IMR-90 (cell line): ENCODE data around the gene CDK5. TPM values are rescaled to one million over a fixed set of nuclear protein-coding genes. Genes with fewer than 3 reads are reported as not detected.

Source experiments
- ATAC-seq: fragments of 200-7000 bp; cut with Tn5 transposase; 2 replicates; pipeline ENCODE4 v1.9.1; 2020; ENCODE audit warnings: low read depth, mild to moderate bottlenecking, moderate library complexity
- BruUV-seq: library from RNA; stranded (reverse); fragments of 400-500 nt; replicated peaks from 2 replicates; lab custom pipeline; 2021; lab: Mats Ljungman, UMichigan
- CTCF ChIA-PET: fragments of 300-600 bp; formaldehyde crosslinking; extraction: SDS; loops from one replicate; lab custom pipeline; 2021; ENCODE audit warnings: antibody characterized with exemption; lab: Yijun Ruan, JAX
- POLR2A ChIA-PET: fragments of 300-600 bp; sonication (Branson Sonifier 250); formaldehyde crosslinking; loops from one replicate; lab custom pipeline; 2022; ENCODE audit warnings: antibody characterized with exemption; ENCODE audit not compliant: unreplicated experiment; lab: Charles Lee
- DNase-seq: peaks from one replicate; pipeline ENCODE4 v3.0.0; 2013
- H2AFZ ChIP-seq: replicated peaks from 2 replicates; pipeline ENCODE3; 2013; ENCODE audit warnings: low read length, mild to moderate bottlenecking; ENCODE audit not compliant: poor library complexity
- H2AK5ac ChIP-seq: 2 replicates; pipeline ENCODE4 v1.6.1; 2013; ENCODE audit warnings: low read depth, low read length, inconsistent platforms
- H2AK9ac ChIP-seq: replicated peaks from 2 replicates; pipeline ENCODE3; 2013; ENCODE audit warnings: mild to moderate bottlenecking, low read depth, low read length, moderate library complexity; ENCODE audit not compliant: poor library complexity
- H2BK120ac ChIP-seq: 2 replicates; pipeline ENCODE4 v1.6.1; 2013; ENCODE audit warnings: low read depth, low read length, inconsistent platforms
- H2BK15ac ChIP-seq: 3 replicates; pipeline ENCODE4 v1.6.1; 2013; ENCODE audit warnings: low read depth, low read length, inconsistent platforms
- H2BK20ac ChIP-seq: 2 replicates; pipeline ENCODE4 v1.6.1; 2013; ENCODE audit warnings: low read depth, mild to moderate bottlenecking, inconsistent platforms, low read length, moderate library complexity
- H2BK5ac ChIP-seq: 2 replicates; pipeline ENCODE4 v1.6.1; 2013; ENCODE audit warnings: mild to moderate bottlenecking, low read depth, low read length, inconsistent platforms; ENCODE audit not compliant: poor library complexity, severe bottlenecking
- H3K14ac ChIP-seq: replicated peaks from 2 replicates; pipeline ENCODE4 v1.6.1; 2013; ENCODE audit warnings: low read depth, low read length, inconsistent platforms
- H3K18ac ChIP-seq: 2 replicates; pipeline ENCODE4 v1.6.1; 2013; ENCODE audit warnings: low read depth, low read length, control low read depth
- H3K23ac ChIP-seq: 2 replicates; pipeline ENCODE4 v1.6.1; 2013; ENCODE audit warnings: low read depth, low read length, inconsistent platforms
- H3K27ac ChIP-seq: 2 replicates; pipeline ENCODE4 v1.5.1; 2013; ENCODE audit warnings: mild to moderate bottlenecking, control low read depth, low read length; ENCODE audit not compliant: insufficient read depth
- H3K27me3 ChIP-seq: 2 replicates; pipeline ENCODE4 v1.6.1; 2013; ENCODE audit warnings: low read length; ENCODE audit not compliant: control insufficient read depth, insufficient read depth
- H3K36me3 ChIP-seq: 2 replicates; pipeline ENCODE4 v1.6.1; 2013; ENCODE audit warnings: low read length, mixed read lengths; ENCODE audit not compliant: control insufficient read depth, insufficient read depth
- H3K4ac ChIP-seq: 2 replicates; pipeline ENCODE4 v1.6.1; 2013; ENCODE audit warnings: low read depth, low read length, inconsistent platforms
- H3K4me1 ChIP-seq: 2 replicates; pipeline ENCODE4 v1.6.1; 2013; ENCODE audit warnings: low read length, mixed read lengths; ENCODE audit not compliant: control insufficient read depth, insufficient read depth
- H3K4me2 ChIP-seq: 2 replicates; pipeline ENCODE4 v1.6.1; 2013; ENCODE audit warnings: low read depth, mild to moderate bottlenecking, control low read depth, low read length, moderate library complexity
- H3K4me3 ChIP-seq: 2 replicates; pipeline ENCODE4 v1.5.1; 2013; ENCODE audit warnings: low read depth, mild to moderate bottlenecking, control low read depth, low read length, moderate library complexity; ENCODE audit not compliant: insufficient read depth
- H3K56ac ChIP-seq: 2 replicates; pipeline ENCODE4 v1.6.1; 2013; ENCODE audit warnings: low read length, inconsistent platforms; ENCODE audit not compliant: insufficient read depth; ENCODE audit errors: extremely low read depth
- H3K79me1 ChIP-seq, 2 experiments: 2 replicates each; pipeline ENCODE4 v1.6.1; 2013; ENCODE audit warnings: low read length in 2 of 2, inconsistent platforms in 1 of 2, low read depth in 1 of 2
- H3K9ac ChIP-seq: 2 replicates; pipeline ENCODE4 v1.6.1; 2013; ENCODE audit warnings: low read depth, low read length, control low read depth
- H3K9me1 ChIP-seq: 2 replicates; pipeline ENCODE4 v1.6.1; 2013; ENCODE audit warnings: low read length, inconsistent platforms; ENCODE audit not compliant: insufficient read depth
- H3K9me3 ChIP-seq: 2 replicates; pipeline ENCODE4 v1.6.1; 2013; ENCODE audit warnings: low read length; ENCODE audit not compliant: control insufficient read depth, insufficient read depth
- H4K20me1 ChIP-seq: 2 replicates; pipeline ENCODE4 v1.6.1; 2013; ENCODE audit warnings: low read length, inconsistent platforms; ENCODE audit not compliant: insufficient read depth
- H4K5ac ChIP-seq: 2 replicates; pipeline ENCODE4 v1.6.1; 2013; ENCODE audit warnings: mild to moderate bottlenecking, low read depth, low read length, control low read depth
- H4K8ac ChIP-seq, 2 experiments: 2 replicates each; pipeline ENCODE4 v1.6.1; 2013; ENCODE audit warnings: low read depth in 2 of 2, low read length in 2 of 2, control low read depth in 1 of 2, inconsistent platforms in 1 of 2
- H4K91ac ChIP-seq: 2 replicates; pipeline ENCODE4 v1.6.1; 2013; ENCODE audit warnings: low read depth, low read length, inconsistent platforms; ENCODE audit not compliant: insufficient read depth
- CEBPB ChIP-seq: IDR thresholded peaks from 2 replicates; pipeline ENCODE4 v1.6.1; 2012; ENCODE audit warnings: low read depth, low read length, improper control_type of control experiment
- MXI1 ChIP-seq: IDR thresholded peaks from 2 replicates; pipeline ENCODE4 v1.6.1; 2012; ENCODE audit warnings: low read depth, mild to moderate bottlenecking, low read length, moderate library complexity, borderline replicate concordance
- RFX5 ChIP-seq: IDR thresholded peaks from 2 replicates; pipeline ENCODE4 v1.8.0; 2012; ENCODE audit warnings: low read depth, mild to moderate bottlenecking, low read length, moderate library complexity
- WGBS, 2 experiments: methylation state at CpG; one replicate each; pipeline versions ENCODE4 v1.1.5 to v1.1.7; 2013; ENCODE audit warnings: missing lambda C conversion rate in 2 of 2; ENCODE audit not compliant: insufficient read length in 1 of 2; ENCODE audit errors: extremely low coverage in 2 of 2; 5-methylcytosine and 5-hydroxymethylcytosine counted together
- dilution Hi-C: fragments of 300-500 bp; cut with HindIII; formaldehyde crosslinking; loops from one replicate; pipeline ENCODE4 v1.14.3; 2018; ENCODE audit warnings: low sequenced_read_pairs; ENCODE audit not compliant: unreplicated experiment
- in situ Hi-C: fragments of 300-500 bp; cut with MboI; formaldehyde crosslinking; loops from 3 replicates; pipeline ENCODE4 v1.14.3; 2019; ENCODE audit warnings: low sequenced_read_pairs, inconsistent platforms, mixed read lengths
- intact Hi-C: fragments of 100-400 bp; cut with micrococcal nuclease; formaldehyde crosslinking; loops from 2 replicates; pipeline ENCODE4 v1.10.0; 2022
- polyA plus RNA-seq, 3 experiments: library from polyadenylated mRNA; depleted of rRNA; stranded (reverse); fragments of >200 nt; gene quantifications; 2 replicates each; pipeline ENCODE4 v1.2.3, GENCODE V29; 2012; ENCODE audit warnings: low replicate concordance in 1 of 3
- total RNA-seq: library from RNA; depleted of rRNA; stranded (reverse); fragments of >200 nt; gene quantifications from 2 replicates; pipeline ENCODE4 v1.2.3, GENCODE V29; 2012
- TF ChIP-seq, protein P1 (sequence below): fragments of 150-350 bp; IDR thresholded peaks from 2 replicates; pipeline ENCODE4 v1.6.1; 2017; ENCODE audit warnings: mild to moderate bottlenecking, antibody characterized with exemption, low read length, low read depth

The CDK5 gene
- total and polyA plus RNA-seq, 2 of the 4 experiments (the other 2 are of a cell fraction), result 22.4 to 34.8 TPM

DNA sequence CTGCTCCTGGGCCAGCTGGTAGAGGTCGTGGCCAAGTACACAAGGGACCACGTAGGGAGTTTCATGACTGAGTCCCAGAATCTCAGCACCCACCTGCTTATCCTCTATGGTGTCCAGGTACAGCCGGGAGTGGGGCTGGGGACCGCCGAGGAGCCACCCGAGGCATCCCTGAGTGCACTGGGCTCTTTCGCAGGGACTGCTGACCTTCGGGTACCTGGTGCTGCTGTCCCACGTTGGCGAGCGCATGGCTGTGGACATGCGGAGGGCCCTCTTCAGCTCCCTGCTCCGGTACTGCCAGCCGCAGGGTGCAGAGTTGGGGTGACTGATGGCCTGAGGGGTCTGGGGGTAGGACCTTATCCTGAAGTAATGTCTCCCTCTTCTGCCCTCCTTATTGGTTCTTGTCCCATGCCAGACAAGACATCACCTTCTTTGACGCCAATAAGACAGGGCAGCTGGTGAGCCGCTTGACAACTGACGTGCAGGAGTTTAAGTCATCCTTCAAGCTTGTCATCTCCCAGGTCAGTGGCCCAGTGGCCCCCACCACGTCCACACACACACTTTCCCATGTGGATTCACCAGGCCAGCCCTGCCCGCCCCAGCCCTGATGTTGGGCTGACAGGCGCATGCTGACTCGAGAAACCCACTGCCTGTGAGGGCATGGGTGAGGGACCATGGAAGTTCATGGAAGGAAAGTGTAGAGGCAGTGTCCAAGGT is 23.2 kb downstream of the CDK5 start:
- peaks cover 13% of the 10 kb centered on the region for H3K4me1 ChIP-seq
- H2BK120ac ChIP-seq, result no peak overlapping the region
- ChIA-PET POLR2A (no interaction called here), CTCF (interaction anchor here (0.5 kb wide), 1 partner anchor 22 kb away, joined by 3 read pairs; no protein-coding TSS in a partner anchor)
- in situ Hi-C loops (no loop called here), dilution Hi-C loops (no loop called here), intact Hi-C loops (no loop called here)
- H2AK5ac ChIP-seq, result no peak overlapping the region
- no peak overlapping the region for H3K27ac ChIP-seq
- H2AFZ ChIP-seq, result no peak overlapping the region
- peaks cover 30% of the 10 kb centered on the region for H3K36me3 ChIP-seq
- H4K5ac ChIP-seq, result no peak overlapping the region
- H3K4ac ChIP-seq, result no peak overlapping the region
- ATAC-seq (no peak), DNase-seq (no peak)
- 100% methylated on average over 5 of the region's 21 CpGs; no CpG with 5 or more reads in 1 of the 2 experiments for WGBS, 2 experiments
- H3K9me1 ChIP-seq, result peaks cover 11% of the 10 kb centered on the region
- H2BK15ac ChIP-seq, result no peak overlapping the region
- H4K20me1 ChIP-seq, result peaks cover 4% of the 10 kb centered on the region
- H3K4me3 ChIP-seq, result no peak overlapping the region
- no peak overlapping the region for H3K9ac ChIP-seq
- H4K8ac ChIP-seq, result no peak overlapping the region
- no peaks in the 10 kb centered on the region for H3K9me3 ChIP-seq
- H3K14ac ChIP-seq, result no peak overlapping the region
- H2AK9ac ChIP-seq, result no peak overlapping the region
- no TSS peak for BruUV-seq
- H3K79me1 ChIP-seq, result peaks cover 4 to 22% of the 10 kb centered on the region in 2 experiments; a peak in 3 of 4 replicates
- H3K18ac ChIP-seq, result no peak overlapping the region
- TF ChIP-seq CEBPB, result no peak
- TF ChIP-seq MXI1, result no peak
- TF ChIP-seq RFX5, result no peak
- TF ChIP-seq, protein P1, sequence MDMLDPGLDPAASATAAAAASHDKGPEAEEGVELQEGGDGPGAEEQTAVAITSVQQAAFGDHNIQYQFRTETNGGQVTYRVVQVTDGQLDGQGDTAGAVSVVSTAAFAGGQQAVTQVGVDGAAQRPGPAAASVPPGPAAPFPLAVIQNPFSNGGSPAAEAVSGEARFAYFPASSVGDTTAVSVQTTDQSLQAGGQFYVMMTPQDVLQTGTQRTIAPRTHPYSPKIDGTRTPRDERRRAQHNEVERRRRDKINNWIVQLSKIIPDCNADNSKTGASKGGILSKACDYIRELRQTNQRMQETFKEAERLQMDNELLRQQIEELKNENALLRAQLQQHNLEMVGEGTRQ, result no peak
- H2BK5ac ChIP-seq, result no peak overlapping the region
- H3K23ac ChIP-seq, result no peak overlapping the region
- no peak overlapping the region for H3K56ac ChIP-seq
- H2BK20ac ChIP-seq, result no peak overlapping the region
- no peak overlapping the region for H3K4me2 ChIP-seq
- no peaks in the 10 kb centered on the region for H3K27me3 ChIP-seq
- H4K91ac ChIP-seq, result no peak overlapping the region
